Muscle of arm (tissue), 12 donors: ENCODE measurements around the gene ETS1. TPM values are rescaled to one million over a fixed set of nuclear protein-coding genes. Genes with fewer than 3 reads are reported as not detected.

Source experiments
- DNase-seq: peaks from one replicate; pipeline ENCODE4 v3.0.0-alpha.2; 2013
- polyA plus RNA-seq, 12 donors: library from polyadenylated mRNA; unstranded; fragments of 120-200 nt; gene quantifications; one replicate each; pipeline ENCODE4 v1.2.1, GENCODE V29; 2013; ENCODE audit not compliant: insufficient read length in 12 of 12

ETS1 gene
- polyA plus RNA-seq, 12 donors = 51.1 to 122 (median 63.2) TPM

DNA sequence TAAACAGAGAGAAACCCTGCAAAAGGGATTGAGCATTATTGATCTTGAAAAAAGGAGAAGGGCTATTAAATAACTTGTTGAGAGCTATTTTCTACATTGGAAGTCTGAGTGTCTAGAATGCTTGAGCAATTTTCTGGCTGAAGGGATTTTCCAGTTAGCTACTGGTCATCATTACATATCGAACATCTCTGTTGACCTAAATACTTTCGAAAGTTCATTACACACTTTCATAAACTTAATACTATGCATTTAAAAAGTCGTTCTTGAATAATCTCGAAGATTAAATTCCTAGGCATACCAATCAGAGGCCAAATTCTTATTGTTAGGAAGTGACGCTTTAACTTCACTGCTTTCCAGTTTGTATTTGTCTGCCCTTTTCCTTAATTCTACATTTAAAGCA is 13.7 kb downstream of the ETS1 start:
- DNase-seq = no peak

- DNase-seq = no peak
Observed at GRCh38 chr11:128572965-128573364, 14.4 kb downstream of the ETS1 start.

DNA sequence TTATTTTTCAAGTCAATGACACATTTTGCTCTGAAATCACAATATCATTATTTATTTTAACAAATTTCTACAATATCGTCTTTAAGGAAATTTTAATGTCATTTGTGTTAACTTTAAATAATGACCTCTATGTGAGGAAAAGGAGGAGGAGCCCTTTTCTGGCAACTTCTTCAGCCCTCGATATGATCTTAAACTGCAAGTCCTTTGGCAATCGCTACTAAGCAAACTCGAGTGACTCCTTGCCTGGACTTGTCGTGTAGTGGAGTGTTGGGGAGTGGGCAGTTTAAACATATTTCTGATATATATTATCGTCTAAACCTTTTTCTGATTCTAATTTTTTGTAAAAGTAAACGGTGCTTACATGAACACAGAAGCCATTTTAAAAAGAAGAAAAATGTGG is 16.7 kb downstream of the ETS1 start:
- no peak for DNase-seq

GRCh38 chr11:128569291-128569690 is 18.1 kb downstream of the ETS1 start:
- no peak for DNase-seq

GRCh38 chr11:128568166-128568778 is 19.1 kb downstream of the ETS1 start:
- no peak for DNase-seq

GRCh38 chr11:128567130-128567529 is 20.2 kb downstream of the ETS1 start:
- no peak for DNase-seq

GRCh38 chr11:128565881-128566280 is 21.5 kb downstream of the ETS1 start:
- no peak for DNase-seq

- DNase-seq = no peak
Observed at GRCh38 chr11:128564642-128565245, 22.6 kb downstream of the ETS1 start.

DNA sequence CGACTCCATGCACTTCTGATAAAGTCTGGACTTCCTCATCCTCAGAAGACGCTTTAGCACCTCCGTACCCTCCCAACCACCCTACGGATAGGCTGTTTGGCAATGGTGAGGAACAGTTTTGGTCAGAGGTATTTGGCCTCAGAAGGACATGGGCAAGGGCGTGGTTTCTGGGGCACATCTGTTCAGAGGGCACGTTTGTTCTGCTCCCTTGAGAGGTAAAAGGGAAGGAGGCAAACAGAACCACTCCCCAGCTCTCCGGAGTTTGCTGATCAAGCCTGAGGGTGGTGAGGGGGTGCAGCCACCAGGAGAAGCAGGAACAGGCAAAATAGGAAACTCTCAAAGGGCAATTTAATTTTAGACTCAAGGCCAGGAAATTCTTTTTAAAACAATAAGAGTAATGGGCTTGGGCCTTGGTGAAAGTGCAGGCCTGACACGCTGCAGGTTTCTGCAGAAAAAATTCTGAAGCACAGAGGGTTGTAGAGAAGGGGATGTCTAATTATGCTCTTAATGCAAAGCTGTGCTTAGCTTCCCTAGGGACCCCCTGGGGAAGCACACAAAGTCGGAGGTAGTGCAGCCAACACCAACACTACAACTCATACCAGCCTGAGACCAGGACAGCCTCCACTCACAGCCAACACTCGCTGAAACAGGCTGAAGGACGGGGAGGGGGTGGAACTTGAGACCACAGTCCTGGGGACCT is 23.3 kb downstream of the ETS1 start:
- DNase-seq = no peak

DNA sequence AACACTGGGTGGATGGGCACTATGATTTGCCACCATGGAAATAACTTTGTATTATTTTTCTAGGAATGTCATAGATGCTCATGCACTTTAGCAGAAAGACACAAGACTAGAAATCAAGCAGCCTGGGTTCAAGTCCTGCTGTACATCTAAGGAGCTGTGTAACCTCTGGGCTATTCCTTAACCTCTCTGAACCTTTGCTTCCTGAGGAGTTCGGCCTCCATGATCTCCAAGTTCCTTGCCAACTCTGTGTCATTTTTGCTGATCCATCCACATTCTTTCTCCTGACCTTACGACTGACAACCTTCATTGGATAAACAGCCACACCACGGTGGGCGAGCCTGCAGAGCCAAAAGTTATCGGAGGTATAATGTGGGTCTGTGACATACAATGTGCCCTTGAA is 24.1 kb downstream of the ETS1 start:
- no peak for DNase-seq

GRCh38 chr11:128559496-128560103 is 27.8 kb downstream of the ETS1 start:
- DNase-seq = no peak

DNA sequence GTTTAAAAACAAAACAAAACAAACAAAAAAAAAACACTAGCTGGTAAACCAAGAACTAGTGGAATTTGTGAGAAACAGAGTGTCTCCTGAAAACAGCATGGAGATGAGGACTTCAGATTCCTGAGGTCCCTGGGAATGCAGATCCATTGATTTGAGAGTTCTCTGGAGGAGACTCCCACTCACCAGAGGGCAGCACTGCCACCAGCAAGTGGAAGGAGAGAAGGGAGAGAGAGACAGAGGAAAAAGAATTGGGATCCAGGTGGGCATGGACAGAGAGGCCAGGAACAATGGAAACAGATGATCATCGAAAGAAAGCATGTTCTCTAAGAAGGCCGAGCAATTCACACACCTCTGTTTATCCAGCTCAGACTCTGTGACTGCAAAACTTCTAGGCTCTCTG is 31.8 kb downstream of the ETS1 start:
- no peak for DNase-seq

GRCh38 chr11:128553662-128554362 is 33.5 kb downstream of the ETS1 start:
- DNase-seq = peak; percentile 81

GRCh38 chr11:128552783-128553661 is 34.3 kb downstream of the ETS1 start:
- DNase-seq = no peak

- DNase-seq = no peak
Observed at GRCh38 chr11:128551611-128552335, 35.6 kb downstream of the ETS1 start.

DNA sequence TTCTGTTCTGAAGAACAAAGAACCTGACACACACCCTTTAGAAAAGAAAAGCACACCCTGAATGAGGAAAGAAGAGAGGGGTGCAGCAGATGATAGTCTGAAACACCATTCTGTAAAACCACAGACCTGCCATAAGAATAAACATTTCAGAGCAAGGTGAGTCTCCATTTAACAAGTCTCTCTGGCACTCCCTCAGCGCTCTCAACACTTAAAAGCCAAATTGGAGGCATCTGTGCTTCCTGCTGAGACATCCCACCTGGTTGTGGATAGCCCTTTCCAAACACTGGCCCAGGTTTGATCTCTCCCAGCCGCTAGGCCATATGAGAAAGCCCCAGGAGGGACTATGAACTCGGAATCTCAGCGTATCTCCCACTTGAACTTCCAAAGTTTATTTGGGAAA is 36.3 kb downstream of the ETS1 start:
- DNase-seq = no peak

GRCh38 chr11:128550261-128550821 is 37.0 kb downstream of the ETS1 start:
- DNase-seq = no peak

DNA sequence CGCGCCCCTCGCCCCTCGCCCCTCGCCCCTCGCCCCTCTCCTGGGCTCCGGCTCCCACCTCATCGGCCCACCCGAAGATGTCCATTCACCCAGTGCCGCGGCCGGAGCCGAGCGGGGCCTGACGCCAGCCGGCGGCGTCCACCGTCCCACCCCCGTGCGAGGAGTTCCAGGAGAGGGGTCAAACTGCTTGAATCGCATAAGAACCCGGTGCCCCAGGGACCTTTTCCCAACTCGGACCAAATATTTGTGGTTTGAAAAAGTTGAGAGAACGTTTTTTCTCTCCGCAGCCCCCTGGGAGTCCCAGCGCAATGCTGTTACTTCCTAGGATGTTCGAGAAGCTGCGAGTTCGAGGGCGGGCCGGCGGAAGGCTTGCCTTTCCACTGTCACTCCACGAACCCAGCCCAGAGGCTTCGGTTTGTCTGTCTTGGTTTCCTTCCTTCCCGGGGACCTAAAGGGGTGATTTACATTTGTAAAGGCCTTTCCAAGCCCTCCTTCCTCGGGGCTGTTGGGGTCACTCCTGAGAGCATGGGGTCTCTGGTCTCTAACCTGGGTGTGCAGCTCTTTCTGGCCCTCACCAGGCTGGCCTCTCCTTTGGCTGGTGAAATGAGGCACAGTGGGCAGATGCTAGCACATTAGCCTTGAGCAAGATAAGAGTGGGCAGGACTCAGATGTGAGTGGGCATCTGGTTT is 38.0 kb downstream of the ETS1 start:
- peak; percentile 75 for DNase-seq

DNA sequence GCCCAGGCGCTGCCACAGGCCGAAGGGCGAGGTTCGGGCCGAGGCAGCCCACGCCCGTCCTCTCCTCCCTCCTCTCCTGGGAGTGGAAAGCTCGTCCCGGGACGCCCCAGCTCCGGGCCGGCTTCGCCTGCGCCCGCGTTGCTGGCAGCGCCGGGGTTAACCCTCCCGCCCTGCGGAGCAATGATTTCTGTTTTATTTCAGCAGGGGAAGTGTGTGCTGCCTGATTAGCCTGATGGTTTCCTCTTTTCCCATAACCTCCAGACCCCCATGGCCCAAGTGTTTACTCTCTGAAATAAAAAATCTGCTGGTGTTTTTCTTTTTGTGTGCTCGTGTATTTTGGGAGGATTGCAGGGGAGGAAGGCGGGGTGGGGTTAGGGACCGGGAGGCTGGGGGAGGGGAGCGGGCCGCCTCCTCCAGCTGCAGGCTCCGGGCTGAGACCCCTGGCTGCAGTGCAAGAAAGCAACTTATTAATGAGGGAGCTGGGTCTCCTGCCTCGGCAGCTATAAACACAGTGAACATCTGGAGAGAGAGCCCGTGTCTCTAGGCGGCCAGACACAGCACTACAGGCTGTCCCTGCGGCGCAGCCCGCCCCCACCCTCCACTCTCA is 38.6 kb downstream of the ETS1 start:
- peak; percentile 81 for DNase-seq
